Panc1 (cell line): Measurements from ENCODE around the gene HUNK. TPM values are rescaled to one million over a fixed set of nuclear protein-coding genes. Genes with fewer than 3 reads are reported as not detected.

Experiments
- ATAC-seq: fragments of 200-7000 bp; cut with Tn5 transposase; 2 replicates; pipeline ENCODE4 v1.9.1; 2020; ENCODE audit warnings: mild to moderate bottlenecking, moderate library complexity
- BruUV-seq: library from RNA; stranded (reverse); fragments of 400-500 nt; replicated peaks from 2 replicates; lab custom pipeline; 2021; lab: Mats Ljungman, UMichigan
- CTCF ChIA-PET: fragments of 300-600 bp; sonication (Branson Sonifier 250); formaldehyde crosslinking; loops from one replicate; lab custom pipeline; 2022; ENCODE audit warnings: antibody characterized with exemption; lab: Charles Lee
- POLR2A ChIA-PET: fragments of 300-600 bp; sonication (Branson Sonifier 250); formaldehyde crosslinking; loops from one replicate; lab custom pipeline; 2022; ENCODE audit warnings: antibody characterized with exemption; lab: Charles Lee
- DNase-seq: peaks from one replicate; pipeline ENCODE4 v3.0.0-alpha.2; 2010; ENCODE audit warnings: low read depth, low spot score
- H3K27ac ChIP-seq: 2 replicates; pipeline ENCODE4 v1.5.1; 2011; ENCODE audit warnings: mild to moderate bottlenecking, low read length, inconsistent platforms
- H3K27me3 ChIP-seq: fragments of 200-500 bp; sonication (Bioruptor generic); 2 replicates; pipeline ENCODE4 v1.6.0; 2014; ENCODE audit warnings: low read length, inconsistent platforms; ENCODE audit not compliant: control insufficient read depth, insufficient read depth
- H3K36me3 ChIP-seq: fragments of 200-500 bp; sonication (Bioruptor generic); 2 replicates; pipeline ENCODE4 v1.5.1; 2014; ENCODE audit warnings: inconsistent platforms, mild to moderate bottlenecking, low read length, moderate library complexity; ENCODE audit not compliant: control insufficient read depth, insufficient read depth
- H3K4me1 ChIP-seq: 2 replicates; pipeline ENCODE4 v1.5.1; 2011; ENCODE audit warnings: inconsistent platforms, mild to moderate bottlenecking, low read length, moderate library complexity; ENCODE audit not compliant: control insufficient read depth, insufficient read depth
- H3K4me3 ChIP-seq, 2 experiments: 2 replicates each; pipeline ENCODE4 v1.5.1; 2011 to 2012; ENCODE audit warnings: low read depth in 2 of 2, low read length in 2 of 2, mild to moderate bottlenecking in 2 of 2, inconsistent platforms in 1 of 2, moderate library complexity in 1 of 2
- H3K9me3 ChIP-seq: fragments of 200-500 bp; sonication (Bioruptor generic); 2 replicates; pipeline ENCODE4 v1.5.1; 2014; ENCODE audit warnings: low read depth, mild to moderate bottlenecking, inconsistent platforms, low read length, moderate library complexity; ENCODE audit not compliant: control insufficient read depth, insufficient read depth
- POLR2AphosphoS5 ChIP-seq: IDR thresholded peaks from 2 replicates; pipeline ENCODE4 v1.6.1; 2012; ENCODE audit warnings: mild to moderate bottlenecking, low read depth, low read length, moderate library complexity
- SIN3A ChIP-seq: IDR thresholded peaks from 2 replicates; pipeline ENCODE4 v1.6.1; 2012; ENCODE audit warnings: low read depth, mild to moderate bottlenecking, low read length, moderate library complexity, borderline replicate concordance; ENCODE audit not compliant: insufficient read depth
- TCF7L2 ChIP-seq: IDR thresholded peaks from 2 replicates; pipeline ENCODE4 v1.6.1; 2011; ENCODE audit warnings: mild to moderate bottlenecking, low read depth, low read length, inconsistent platforms
- in situ Hi-C: cut with HindIII; loops from 2 replicates; pipeline ENCODE4 v1.10.0; 2016; ENCODE audit warnings: low sequenced_read_pairs, low pct_unique_long_range_greater_than_20kb
- intact Hi-C: fragments of 100-400 bp; cut with micrococcal nuclease; formaldehyde crosslinking; loops from one replicate; pipeline ENCODE4 v1.10.0; 2022; ENCODE audit not compliant: unreplicated experiment
- total RNA-seq: library from RNA; stranded (reverse); gene quantifications from one replicate; pipeline ENCODE4 v1.2.1, GENCODE V29; 2021; ENCODE audit not compliant: unreplicated experiment
- TF ChIP-seq, protein P1 (sequence below): fragments of 450-650 bp; IDR thresholded peaks from 2 replicates; pipeline ENCODE4 v1.5.1; 2017; ENCODE audit warnings: mild to moderate bottlenecking
- TF ChIP-seq, protein P2 (sequence below), 2 experiments: IDR thresholded peaks; 2 replicates each; pipeline ENCODE4 v1.6.1; 2011 to 2012; ENCODE audit warnings: low read depth in 2 of 2, control low read depth in 1 of 2, low read length in 1 of 2, mild to moderate bottlenecking in 1 of 2, moderate library complexity in 1 of 2; ENCODE audit not compliant: insufficient read depth in 1 of 2

HUNK gene
- total RNA-seq, 1 experiment from 2014 or later, result 0.05 TPM

DNA sequence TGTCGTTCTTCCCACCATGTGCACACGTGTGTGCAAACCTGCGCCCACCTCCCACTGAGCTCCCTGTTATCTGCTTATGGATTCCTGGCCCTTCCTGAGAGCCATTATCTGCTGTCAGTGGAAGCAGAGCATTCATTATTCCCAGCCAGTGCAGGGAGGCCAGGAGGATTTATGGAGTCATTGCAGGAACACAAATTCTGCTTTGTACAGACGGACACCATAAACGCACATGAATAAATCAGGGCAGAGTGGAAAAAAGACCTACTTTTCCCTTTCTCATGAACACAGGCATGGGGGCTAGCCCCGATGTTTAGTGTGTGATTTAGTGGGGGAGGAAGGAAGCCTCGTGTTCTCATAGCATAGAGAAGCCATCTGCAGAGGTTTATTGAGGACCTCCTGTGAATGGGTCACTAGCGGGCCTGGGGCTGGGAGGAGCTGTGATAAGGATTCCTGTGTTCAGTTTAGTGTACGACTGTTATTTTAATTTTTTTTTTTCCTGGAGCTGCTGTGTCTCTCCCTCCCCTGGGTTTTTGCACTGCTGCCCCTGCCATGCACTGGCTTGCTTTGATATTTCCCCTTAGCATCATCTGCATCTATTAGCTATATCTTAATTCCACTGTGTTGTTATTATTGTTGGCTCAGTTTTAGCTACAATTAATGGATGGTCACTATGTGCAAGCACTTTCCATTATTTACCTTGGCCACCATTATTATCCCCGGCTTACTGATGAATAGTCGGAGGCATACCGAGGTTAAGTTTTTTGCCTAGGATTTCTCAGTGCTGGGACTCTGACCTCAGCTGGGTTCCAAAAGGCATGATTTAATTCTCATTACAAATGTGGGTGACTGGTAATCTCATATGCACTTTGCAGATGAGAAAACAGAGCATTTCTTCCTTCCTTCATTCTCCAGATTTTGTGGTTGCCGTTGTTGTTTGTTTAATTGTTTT is 33.0 kb downstream of the HUNK start:
- Histone ChIP-seq H3K27me3 (no peaks in the 10 kb centered on the region), H3K27ac (no peak overlapping the region), H3K4me1 (no peaks in the 10 kb centered on the region), H3K9me3 (no peaks in the 10 kb centered on the region), H3K4me3 (no peak overlapping the region), H3K36me3 (no peaks in the 10 kb centered on the region)
- POLR2A ChIA-PET, result no interaction called here
- intact Hi-C loops, result no loop called here
- DNase-seq, result no peak
- no peak for ATAC-seq
- CTCF ChIA-PET, result no interaction called here
- BruUV-seq, result no TSS peak
- in situ Hi-C loops, result no loop called here
- no peak for TF ChIP-seq SIN3A
- no peak for TF ChIP-seq POLR2AphosphoS5
- TF ChIP-seq, protein P1, sequence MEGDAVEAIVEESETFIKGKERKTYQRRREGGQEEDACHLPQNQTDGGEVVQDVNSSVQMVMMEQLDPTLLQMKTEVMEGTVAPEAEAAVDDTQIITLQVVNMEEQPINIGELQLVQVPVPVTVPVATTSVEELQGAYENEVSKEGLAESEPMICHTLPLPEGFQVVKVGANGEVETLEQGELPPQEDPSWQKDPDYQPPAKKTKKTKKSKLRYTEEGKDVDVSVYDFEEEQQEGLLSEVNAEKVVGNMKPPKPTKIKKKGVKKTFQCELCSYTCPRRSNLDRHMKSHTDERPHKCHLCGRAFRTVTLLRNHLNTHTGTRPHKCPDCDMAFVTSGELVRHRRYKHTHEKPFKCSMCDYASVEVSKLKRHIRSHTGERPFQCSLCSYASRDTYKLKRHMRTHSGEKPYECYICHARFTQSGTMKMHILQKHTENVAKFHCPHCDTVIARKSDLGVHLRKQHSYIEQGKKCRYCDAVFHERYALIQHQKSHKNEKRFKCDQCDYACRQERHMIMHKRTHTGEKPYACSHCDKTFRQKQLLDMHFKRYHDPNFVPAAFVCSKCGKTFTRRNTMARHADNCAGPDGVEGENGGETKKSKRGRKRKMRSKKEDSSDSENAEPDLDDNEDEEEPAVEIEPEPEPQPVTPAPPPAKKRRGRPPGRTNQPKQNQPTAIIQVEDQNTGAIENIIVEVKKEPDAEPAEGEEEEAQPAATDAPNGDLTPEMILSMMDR, result no peak
- TF ChIP-seq TCF7L2, result no peak
- TF ChIP-seq, protein P2, sequence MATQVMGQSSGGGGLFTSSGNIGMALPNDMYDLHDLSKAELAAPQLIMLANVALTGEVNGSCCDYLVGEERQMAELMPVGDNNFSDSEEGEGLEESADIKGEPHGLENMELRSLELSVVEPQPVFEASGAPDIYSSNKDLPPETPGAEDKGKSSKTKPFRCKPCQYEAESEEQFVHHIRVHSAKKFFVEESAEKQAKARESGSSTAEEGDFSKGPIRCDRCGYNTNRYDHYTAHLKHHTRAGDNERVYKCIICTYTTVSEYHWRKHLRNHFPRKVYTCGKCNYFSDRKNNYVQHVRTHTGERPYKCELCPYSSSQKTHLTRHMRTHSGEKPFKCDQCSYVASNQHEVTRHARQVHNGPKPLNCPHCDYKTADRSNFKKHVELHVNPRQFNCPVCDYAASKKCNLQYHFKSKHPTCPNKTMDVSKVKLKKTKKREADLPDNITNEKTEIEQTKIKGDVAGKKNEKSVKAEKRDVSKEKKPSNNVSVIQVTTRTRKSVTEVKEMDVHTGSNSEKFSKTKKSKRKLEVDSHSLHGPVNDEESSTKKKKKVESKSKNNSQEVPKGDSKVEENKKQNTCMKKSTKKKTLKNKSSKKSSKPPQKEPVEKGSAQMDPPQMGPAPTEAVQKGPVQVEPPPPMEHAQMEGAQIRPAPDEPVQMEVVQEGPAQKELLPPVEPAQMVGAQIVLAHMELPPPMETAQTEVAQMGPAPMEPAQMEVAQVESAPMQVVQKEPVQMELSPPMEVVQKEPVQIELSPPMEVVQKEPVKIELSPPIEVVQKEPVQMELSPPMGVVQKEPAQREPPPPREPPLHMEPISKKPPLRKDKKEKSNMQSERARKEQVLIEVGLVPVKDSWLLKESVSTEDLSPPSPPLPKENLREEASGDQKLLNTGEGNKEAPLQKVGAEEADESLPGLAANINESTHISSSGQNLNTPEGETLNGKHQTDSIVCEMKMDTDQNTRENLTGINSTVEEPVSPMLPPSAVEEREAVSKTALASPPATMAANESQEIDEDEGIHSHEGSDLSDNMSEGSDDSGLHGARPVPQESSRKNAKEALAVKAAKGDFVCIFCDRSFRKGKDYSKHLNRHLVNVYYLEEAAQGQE (IDR thresholded peaks at IDR 0.05; ENCODE audit: insufficient read depth in 1 of 2, low read depth in 2 of 2, low read length in 1 of 2), result no peak

DNA sequence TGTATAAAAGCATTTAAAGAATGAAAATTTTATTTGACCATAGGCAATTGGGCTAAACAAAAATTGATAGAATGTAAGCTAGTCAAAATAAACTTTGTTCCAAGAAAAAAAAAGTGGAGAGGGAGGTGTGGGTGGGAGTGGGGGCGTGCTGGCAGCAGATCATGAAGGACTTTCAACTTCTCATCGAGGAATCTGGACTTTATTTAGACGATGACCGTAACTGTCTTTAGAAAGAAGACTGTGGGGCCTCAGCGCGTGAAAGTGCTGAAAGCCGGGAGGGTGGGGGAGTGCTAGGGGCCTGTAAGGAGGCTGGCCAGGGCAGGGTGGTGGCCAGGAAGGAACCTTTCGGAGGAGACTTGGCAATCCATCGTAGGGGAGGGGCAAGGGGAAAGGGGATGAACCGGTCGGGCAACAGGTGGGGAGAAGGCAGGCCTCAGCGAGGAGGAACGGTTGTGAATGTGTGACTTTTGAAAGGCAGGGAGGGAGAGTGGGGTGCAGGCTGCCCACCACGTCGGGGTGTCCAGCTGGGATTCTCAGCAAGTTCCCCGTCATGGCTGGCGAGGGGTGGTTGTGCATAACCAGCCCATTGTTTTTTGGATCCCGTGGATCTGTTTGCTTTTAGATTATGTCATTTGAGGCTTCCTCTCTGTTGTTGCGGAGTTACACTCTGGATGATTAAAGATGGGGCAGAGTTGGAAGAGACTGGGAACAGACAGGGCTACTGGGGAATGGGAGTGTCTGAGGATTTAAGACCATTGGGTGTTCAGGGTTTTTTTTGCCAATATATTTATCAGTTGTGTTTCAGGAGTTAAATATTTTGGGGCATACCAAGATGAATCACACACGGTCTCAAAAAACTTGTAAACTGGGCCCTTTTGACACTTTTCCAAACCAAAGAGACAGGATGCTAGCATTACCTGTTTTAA is 35.5 kb downstream of the HUNK start:
- in situ Hi-C loops (no loop called here), intact Hi-C loops (no loop called here)
- ChIA-PET CTCF (no interaction called here), POLR2A (no interaction called here)
- TF ChIP-seq, protein P1, result no peak
- TF ChIP-seq SIN3A (no peak), TCF7L2 (no peak)
- no TSS peak for BruUV-seq
- no peaks in the 10 kb centered on the region for H3K4me1 ChIP-seq
- no peaks in the 10 kb centered on the region for H3K36me3 ChIP-seq
- no peak overlapping the region for H3K27ac ChIP-seq
- DNase-seq, result no peak
- H3K4me3 ChIP-seq, result no peak overlapping the region
- ATAC-seq, result no peak
- no peaks in the 10 kb centered on the region for H3K27me3 ChIP-seq
- H3K9me3 ChIP-seq, result no peaks in the 10 kb centered on the region
